Neural progenitor cell (in vitro differentiated cells): ENCODE data around the gene MYO9B. TPM values are rescaled to one million over a fixed set of nuclear protein-coding genes. Genes with fewer than 3 reads are reported as not detected.

Experiments
- DNase-seq: peaks from one replicate; pipeline ENCODE4 v3.0.0-alpha.2; 2016; ENCODE audit warnings: low spot score
- H2AFZ ChIP-seq: fragments of 200-600 bp; sonication (generic); replicated peaks from 2 replicates; pipeline ENCODE4 v1.6.1; 2016; ENCODE audit warnings: antibody characterized with exemption
- H3F3A ChIP-seq: fragments of 200-600 bp; sonication (generic); 2 replicates; pipeline ENCODE4 v1.6.1; 2016; ENCODE audit warnings: antibody characterized with exemption, low read depth
- H3K27ac ChIP-seq: fragments of 200-600 bp; sonication (generic); 2 replicates; pipeline ENCODE4 v1.5.1; 2016; ENCODE audit warnings: mild to moderate bottlenecking
- H3K27me3 ChIP-seq: fragments of 200-600 bp; sonication (generic); 2 replicates; pipeline ENCODE4 v1.6.1; 2016; ENCODE audit warnings: mild to moderate bottlenecking, moderate library complexity
- H3K36me3 ChIP-seq: fragments of 200-600 bp; sonication (generic); 2 replicates; pipeline ENCODE4 v1.5.1; 2016
- H3K4me1 ChIP-seq: fragments of 200-600 bp; sonication (generic); 2 replicates; pipeline ENCODE4 v1.6.1; 2016; ENCODE audit warnings: mixed run types
- H3K4me2 ChIP-seq: fragments of 200-600 bp; sonication (generic); 2 replicates; pipeline ENCODE4 v1.6.1; 2016
- H3K4me3 ChIP-seq: fragments of 200-600 bp; sonication (generic); 2 replicates; pipeline ENCODE4 v1.5.1; 2016
- H3K79me2 ChIP-seq: fragments of 200-600 bp; sonication (generic); 2 replicates; pipeline ENCODE4 v1.6.1; 2016; ENCODE audit warnings: low read depth
- H3K9ac ChIP-seq: fragments of 200-600 bp; sonication (generic); 2 replicates; pipeline ENCODE4 v1.6.1; 2016
- H3K9me3 ChIP-seq: fragments of 200-600 bp; sonication (generic); 2 replicates; pipeline ENCODE4 v1.5.1; 2016; ENCODE audit warnings: low read depth
- H4K20me1 ChIP-seq: fragments of 200-600 bp; sonication (generic); 2 replicates; pipeline ENCODE4 v1.6.1; 2016; ENCODE audit warnings: low read depth
- H3K27ac Mint-ChIP-seq: 3 replicates; pipeline ENCODE4 v1.8.0; 2021; ENCODE audit warnings: mixed read lengths
- H3K27me3 Mint-ChIP-seq: 2 replicates; pipeline ENCODE4 v1.8.0; 2022; ENCODE audit warnings: low read depth, mild to moderate bottlenecking, inconsistent platforms, moderate library complexity, mixed read lengths; ENCODE audit not compliant: insufficient read depth
- H3K36me3 Mint-ChIP-seq: 3 replicates; pipeline ENCODE4 v1.8.0; 2021; ENCODE audit warnings: mixed read lengths
- H3K4me1 Mint-ChIP-seq: 3 replicates; pipeline ENCODE4 v1.8.0; 2021; ENCODE audit warnings: mixed read lengths
- H3K4me3 Mint-ChIP-seq: 3 replicates; pipeline ENCODE4 v1.8.0; 2021; ENCODE audit warnings: mild to moderate bottlenecking, moderate library complexity, mixed read lengths
- H3K9me3 Mint-ChIP-seq: 3 replicates; pipeline ENCODE4 v1.8.0; 2020; ENCODE audit warnings: mixed read lengths
- EZH2 ChIP-seq: fragments of 200-600 bp; sonication (generic); IDR thresholded peaks from 2 replicates; pipeline ENCODE4 v1.6.1; 2017; ENCODE audit warnings: antibody characterized with exemption, mild to moderate bottlenecking, moderate library complexity
- EZH2phosphoT487 ChIP-seq: fragments of 200-600 bp; sonication (generic); IDR thresholded peaks from 2 replicates; pipeline ENCODE4 v1.6.1; 2017; ENCODE audit warnings: antibody characterized with exemption
- total RNA-seq: library from RNA; depleted of rRNA; stranded (reverse); fragments of >200 nt; gene quantifications from 2 replicates; pipeline ENCODE4 v1.2.3, GENCODE V29; 2015; ENCODE audit warnings: low replicate concordance
- TF ChIP-seq, protein P1 (sequence below): fragments of 200-600 bp; sonication (generic); IDR thresholded peaks from 2 replicates; pipeline ENCODE4 v1.5.1; 2017; ENCODE audit warnings: antibody characterized with exemption, mild to moderate bottlenecking

The MYO9B gene
- total RNA-seq, 1 donor from 2014 or later, result 38.5 TPM

GRCh38 chr19:17210296-17210695 lies 134.7 kb downstream of the MYO9B start:
- peaks cover 7% of the 10 kb centered on the region for H3K27me3 Mint-ChIP-seq
- H4K20me1 ChIP-seq, result no peaks in the 10 kb centered on the region
- H3K36me3 Mint-ChIP-seq, result peaks cover 21% of the 10 kb centered on the region
- no peak for DNase-seq
- no peak overlapping the region for H3K4me2 ChIP-seq
- TF ChIP-seq, protein P1, sequence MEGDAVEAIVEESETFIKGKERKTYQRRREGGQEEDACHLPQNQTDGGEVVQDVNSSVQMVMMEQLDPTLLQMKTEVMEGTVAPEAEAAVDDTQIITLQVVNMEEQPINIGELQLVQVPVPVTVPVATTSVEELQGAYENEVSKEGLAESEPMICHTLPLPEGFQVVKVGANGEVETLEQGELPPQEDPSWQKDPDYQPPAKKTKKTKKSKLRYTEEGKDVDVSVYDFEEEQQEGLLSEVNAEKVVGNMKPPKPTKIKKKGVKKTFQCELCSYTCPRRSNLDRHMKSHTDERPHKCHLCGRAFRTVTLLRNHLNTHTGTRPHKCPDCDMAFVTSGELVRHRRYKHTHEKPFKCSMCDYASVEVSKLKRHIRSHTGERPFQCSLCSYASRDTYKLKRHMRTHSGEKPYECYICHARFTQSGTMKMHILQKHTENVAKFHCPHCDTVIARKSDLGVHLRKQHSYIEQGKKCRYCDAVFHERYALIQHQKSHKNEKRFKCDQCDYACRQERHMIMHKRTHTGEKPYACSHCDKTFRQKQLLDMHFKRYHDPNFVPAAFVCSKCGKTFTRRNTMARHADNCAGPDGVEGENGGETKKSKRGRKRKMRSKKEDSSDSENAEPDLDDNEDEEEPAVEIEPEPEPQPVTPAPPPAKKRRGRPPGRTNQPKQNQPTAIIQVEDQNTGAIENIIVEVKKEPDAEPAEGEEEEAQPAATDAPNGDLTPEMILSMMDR, result no peak
- TF ChIP-seq EZH2phosphoT487 (no peak), EZH2 (no peak)
- H3K9me3 ChIP-seq, result no peaks in the 10 kb centered on the region
- no peaks in the 10 kb centered on the region for H3K9me3 Mint-ChIP-seq
- H3K9ac ChIP-seq, result no peak overlapping the region
- no peak overlapping the region for H3K4me3 ChIP-seq
- no peaks in the 10 kb centered on the region for H3K36me3 ChIP-seq
- H3K4me1 Mint-ChIP-seq, result peaks cover 13% of the 10 kb centered on the region
- H3K79me2 ChIP-seq, result no peaks in the 10 kb centered on the region
- H3K4me3 Mint-ChIP-seq, result no peak overlapping the region
- no peak overlapping the region for H3K27ac Mint-ChIP-seq
- H3F3A ChIP-seq, result peaks cover 11% of the 10 kb centered on the region
- H3K27ac ChIP-seq, result no peak overlapping the region
- H3K4me1 ChIP-seq, result peaks cover 8% of the 10 kb centered on the region
- H3K27me3 ChIP-seq, result no peaks in the 10 kb centered on the region
- H2AFZ ChIP-seq, result no peak overlapping the region

DNA sequence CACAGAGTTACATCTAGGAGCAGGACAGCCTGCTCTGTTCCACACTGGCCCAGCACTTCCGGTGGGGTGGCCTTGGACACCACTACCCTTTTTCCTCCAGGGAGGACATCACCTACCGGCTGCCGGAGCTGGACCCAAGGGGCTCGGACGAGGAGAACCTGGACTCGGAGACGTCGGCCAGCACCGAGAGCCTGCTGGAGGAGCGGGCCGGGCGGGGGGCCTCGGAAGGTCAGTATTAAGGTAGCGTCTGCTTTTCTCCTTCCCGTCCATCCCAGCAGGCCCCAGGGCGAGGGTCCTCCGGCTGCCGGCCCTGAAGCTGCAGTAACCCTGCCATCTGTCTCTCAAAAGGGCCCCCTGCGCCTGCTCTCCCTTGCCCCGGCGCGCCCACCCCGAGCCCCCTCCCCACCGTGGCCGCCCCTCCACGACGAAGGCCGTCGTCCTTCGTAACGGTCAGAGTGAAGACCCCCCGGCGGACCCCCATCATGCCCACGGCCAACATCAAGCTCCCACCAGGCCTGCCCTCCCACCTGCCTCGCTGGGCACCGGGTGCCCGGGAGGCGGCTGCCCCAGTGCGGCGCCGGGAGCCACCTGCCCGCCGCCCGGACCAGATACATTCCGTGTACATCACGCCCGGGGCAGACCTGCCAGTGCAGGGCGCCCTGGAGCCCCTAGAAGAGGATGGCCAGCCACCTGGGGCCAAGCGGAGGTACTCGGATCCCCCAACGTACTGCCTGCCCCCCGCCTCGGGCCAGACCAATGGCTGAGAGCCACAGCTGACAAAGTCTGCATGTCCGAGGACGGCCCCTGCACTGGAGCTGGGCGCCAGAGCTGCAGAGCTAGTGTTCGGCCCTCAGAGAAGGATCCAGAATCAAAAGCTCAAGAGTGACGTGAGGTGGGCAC lies 136.2 kb downstream of the MYO9B start:
- H3K27ac Mint-ChIP-seq, result no peak overlapping the region
- no peak for DNase-seq
- H3K9me3 Mint-ChIP-seq, result no peaks in the 10 kb centered on the region
- peaks cover 15% of the 10 kb centered on the region for H3K4me1 Mint-ChIP-seq
- Histone ChIP-seq H3K79me2 (no peaks in the 10 kb centered on the region), H4K20me1 (no peaks in the 10 kb centered on the region), H3K9me3 (no peaks in the 10 kb centered on the region), H3K4me3 (no peak overlapping the region), H3K27me3 (no peaks in the 10 kb centered on the region), H3F3A (peaks cover 11% of the 10 kb centered on the region), H3K27ac (no peak overlapping the region), H3K36me3 (no peaks in the 10 kb centered on the region), H3K4me2 (no peak overlapping the region), H3K4me1 (peaks cover 8% of the 10 kb centered on the region), H2AFZ (no peak overlapping the region), H3K9ac (no peak overlapping the region)
- TF ChIP-seq EZH2phosphoT487 (no peak), EZH2 (no peak)
- TF ChIP-seq, protein P1, result no peak
- H3K4me3 Mint-ChIP-seq, result no peak overlapping the region
- peaks cover 7% of the 10 kb centered on the region for H3K27me3 Mint-ChIP-seq
- H3K36me3 Mint-ChIP-seq, result peaks cover 21% of the 10 kb centered on the region

DNA sequence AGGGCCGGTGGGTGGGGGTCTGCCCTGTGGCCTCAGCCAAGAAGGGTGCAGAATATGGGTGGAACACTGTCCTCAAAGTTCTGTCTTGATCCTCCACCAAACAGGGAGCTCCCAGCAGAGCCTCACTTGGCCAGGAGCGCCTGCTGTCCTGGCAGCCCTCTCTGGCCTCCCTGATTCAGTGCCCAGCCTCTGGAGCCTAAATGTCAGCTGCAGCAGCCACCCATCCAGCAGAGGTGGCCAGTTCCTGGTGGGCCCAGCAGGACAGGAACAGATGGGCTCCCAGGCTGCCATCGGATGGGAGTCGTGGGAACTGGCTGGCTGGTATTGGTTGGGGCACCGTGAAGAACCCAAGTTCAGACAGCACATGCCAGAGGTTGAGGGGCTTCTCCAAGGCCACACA lies 137.8 kb downstream of the MYO9B start:
- no peak overlapping the region for H3K4me3 ChIP-seq
- no peaks in the 10 kb centered on the region for H3K27me3 ChIP-seq
- no peak overlapping the region for H2AFZ ChIP-seq
- H3K9ac ChIP-seq, result no peak overlapping the region
- no peaks in the 10 kb centered on the region for H3K36me3 ChIP-seq
- TF ChIP-seq, protein P1, result no peak
- TF ChIP-seq EZH2 (no peak), EZH2phosphoT487 (no peak)
- no peak overlapping the region for H3K4me2 ChIP-seq
- no peak overlapping the region for H3K27ac Mint-ChIP-seq
- H3K4me1 ChIP-seq, result peaks cover 8% of the 10 kb centered on the region
- peaks cover 7% of the 10 kb centered on the region for H3K27me3 Mint-ChIP-seq
- no peaks in the 10 kb centered on the region for H4K20me1 ChIP-seq
- peaks cover 23% of the 10 kb centered on the region for H3K36me3 Mint-ChIP-seq
- no peaks in the 10 kb centered on the region for H3K9me3 ChIP-seq
- DNase-seq, result no peak
- peaks cover 13% of the 10 kb centered on the region for H3K4me1 Mint-ChIP-seq
- no peaks in the 10 kb centered on the region for H3K79me2 ChIP-seq
- H3K4me3 Mint-ChIP-seq, result no peak overlapping the region
- no peak overlapping the region for H3K27ac ChIP-seq
- H3K9me3 Mint-ChIP-seq, result no peaks in the 10 kb centered on the region
- H3F3A ChIP-seq, result peaks cover 11% of the 10 kb centered on the region
